HG02642 (cell line): ENCODE data around the gene GNB2.

Source experiments
- ATAC-seq: cut with Tn5 transposase; IDR thresholded peaks from one replicate; pipeline ENCODE4 v1.9.1; 2021; ENCODE audit warnings: mild to moderate bottlenecking; ENCODE audit not compliant: unreplicated experiment, poor library complexity

GNB2 gene

DNA sequence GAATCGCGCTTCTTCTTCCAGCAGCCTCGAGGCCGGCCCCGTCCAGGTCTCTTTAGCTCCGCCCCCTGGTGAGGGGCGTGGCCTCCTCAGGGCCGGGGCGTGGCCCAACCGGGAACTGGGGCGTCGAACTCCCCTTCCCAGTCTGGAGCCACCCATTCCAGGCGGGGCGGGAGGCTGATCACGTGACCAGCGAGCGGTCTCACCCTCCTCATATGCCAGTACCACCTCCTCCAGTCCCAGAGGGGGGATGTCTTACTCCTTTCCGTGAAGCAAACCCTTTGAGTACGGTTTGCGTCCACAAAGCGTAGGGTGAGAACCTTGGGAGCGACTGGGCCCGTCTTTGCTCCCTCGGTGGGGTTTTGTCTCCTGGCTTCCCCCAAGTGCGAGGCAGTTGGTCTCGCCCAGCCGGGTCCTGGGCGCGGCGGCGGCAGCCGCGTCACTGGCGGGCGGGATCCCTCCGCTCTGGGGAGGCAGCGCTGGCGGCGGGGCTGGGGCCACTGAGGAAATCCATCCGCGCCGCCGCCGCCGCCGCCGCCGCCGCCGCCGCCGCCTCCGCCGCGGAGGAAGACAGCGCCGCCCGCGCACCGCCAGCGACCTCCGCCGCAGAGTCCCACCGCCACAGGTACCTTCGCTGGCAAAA is at the start of gene GNB2:
Gene GNB2, plus strand, starts transcription at position 439 of the 640 bp plus-strand sequence. CDS start 2,526 bp downstream, outside the sequence.
- ATAC-seq, result peak; percentile 68

DNA sequence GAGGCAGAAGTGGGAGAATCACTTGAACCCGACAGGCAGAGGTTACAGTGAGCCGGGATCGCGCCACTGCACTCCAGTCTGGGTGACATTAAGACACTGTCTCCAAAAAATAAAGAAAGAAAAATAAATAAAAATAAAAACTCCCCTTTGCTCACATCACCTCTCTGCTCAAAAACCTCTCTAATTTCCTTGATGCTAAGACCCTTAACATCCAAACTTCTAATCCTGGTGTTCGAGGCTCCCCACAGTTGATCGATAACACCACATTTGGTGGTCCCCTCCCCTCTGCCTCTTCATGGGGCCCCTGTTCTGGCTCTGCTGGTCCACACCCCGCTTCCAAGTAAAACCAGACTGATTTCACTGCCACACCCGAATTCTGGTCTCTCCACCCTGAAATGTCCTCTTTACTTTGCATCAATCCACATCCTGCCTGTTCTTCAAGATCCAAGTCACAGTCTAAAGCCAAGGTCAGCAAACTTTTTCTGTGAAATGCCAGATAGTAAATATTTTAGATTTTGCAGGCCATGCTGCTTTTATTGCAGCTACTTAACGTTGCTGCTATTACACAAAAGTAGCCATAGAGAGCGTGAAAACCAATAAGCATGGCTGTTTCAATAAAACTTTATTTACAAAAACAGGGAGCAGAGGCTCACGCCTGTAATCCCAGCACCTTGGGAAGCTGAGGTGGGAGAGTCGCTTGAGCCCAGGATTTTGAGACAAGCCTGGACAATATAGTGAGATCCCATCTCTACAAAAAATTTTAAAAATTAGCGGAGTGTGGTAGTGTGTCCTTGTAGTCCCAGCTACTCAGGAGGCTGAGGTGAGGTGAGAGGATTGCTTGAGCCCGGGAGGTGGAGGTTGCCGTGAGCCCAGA is 49.4 kb upstream of the GNB2 start:
- ATAC-seq, result no peak

DNA sequence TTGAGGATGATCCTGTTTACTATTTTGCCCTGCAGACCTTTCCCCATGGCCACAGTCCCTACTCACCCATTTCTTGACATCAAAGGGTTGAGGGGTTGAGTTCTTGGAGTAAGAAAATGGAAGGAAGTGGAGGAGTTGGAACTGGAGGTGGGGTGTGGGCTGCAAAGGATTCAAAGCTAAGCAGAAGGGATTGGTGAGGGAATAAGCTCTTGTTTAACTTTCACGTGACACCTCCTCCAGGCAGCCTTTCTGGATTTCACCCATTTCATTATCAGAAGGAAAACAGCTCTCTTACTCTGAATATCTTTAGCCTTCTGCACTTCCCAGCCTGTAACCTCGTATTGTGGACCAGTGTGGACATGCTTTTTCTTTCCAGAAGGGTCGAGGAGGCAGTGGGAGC is 47.5 kb upstream of the GNB2 start:
- no peak for ATAC-seq

DNA sequence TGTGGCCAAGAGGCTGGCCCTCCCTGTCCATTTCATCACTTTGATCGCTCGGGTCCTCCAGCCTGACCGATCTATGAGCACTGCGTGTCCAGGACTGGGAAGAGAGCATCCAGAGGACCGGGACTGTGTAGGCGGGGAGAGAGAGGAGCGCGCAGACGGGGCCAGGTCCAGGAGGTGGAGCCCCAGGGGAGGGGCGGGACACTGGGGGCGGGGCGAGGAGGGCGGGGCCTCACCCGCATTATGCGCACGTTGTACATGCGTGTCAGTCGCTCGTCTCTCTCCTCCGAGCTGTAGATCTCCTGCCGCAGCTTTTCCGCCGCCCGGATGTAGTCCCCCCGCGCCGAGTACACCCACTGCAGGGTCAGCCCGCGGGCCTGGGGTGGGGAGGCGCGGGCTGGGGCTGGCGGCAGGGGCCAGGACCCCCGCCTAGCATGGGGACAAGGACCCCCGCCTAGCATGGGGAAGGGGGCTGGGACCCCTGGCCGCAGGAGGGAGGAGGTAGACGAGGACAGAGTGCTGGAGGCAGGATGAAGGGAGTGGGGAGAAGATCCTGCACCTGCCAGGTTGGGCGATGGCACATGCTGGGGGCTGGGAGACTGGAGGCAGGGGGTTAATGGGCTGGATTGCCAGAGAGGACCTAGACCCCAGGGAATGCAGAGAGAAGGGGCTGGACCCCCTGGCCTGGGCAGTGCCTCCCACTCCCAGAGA is 46.9 kb upstream of the GNB2 start:
- peak; percentile 81 for ATAC-seq

DNA sequence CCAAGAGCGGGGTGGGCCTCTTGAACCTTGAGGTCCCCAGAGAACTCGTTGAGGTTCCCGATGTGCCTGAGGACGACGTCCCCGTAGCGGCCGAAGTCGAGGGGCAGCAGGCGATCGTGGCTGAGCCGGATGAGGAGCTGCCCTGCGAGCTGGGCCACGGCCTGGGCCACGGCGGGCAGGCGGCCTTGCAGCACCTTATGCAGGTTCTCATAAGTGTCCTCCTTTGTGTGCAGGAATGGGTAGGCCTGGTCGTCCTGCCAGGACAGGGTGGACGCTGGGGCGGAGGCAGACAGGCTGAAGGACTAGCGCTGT is 46.3 kb upstream of the GNB2 start:
- ATAC-seq, result no peak

DNA sequence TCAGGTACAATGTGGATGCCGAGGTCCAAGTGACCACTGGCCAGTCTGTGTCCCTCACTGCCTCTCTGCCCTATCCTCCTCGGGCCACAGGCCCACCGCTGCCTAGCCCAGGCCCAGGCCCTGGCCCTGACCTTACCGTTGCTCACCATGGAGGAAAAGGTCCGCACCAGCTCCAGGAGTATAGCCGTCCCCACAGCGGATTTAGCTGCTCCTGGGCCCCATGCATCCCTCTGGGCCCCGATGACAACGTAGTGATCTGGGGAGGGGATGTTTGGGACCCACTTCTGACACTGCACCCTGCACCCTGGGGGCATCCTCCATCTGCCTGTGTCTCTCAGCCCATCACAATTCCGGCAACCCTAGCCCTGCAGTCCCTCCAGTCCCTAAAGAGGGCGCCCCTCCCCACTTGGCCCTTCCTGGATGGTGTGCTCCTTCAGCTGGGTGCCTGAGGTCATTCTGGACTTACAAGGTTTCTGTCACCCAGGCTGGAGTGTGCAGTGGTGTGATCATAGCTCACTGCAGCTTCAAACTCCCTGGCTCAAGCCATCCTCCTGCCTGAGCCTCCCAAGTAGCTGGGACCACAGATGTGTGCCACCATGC is 44.3 kb upstream of the GNB2 start:
- no peak for ATAC-seq

DNA sequence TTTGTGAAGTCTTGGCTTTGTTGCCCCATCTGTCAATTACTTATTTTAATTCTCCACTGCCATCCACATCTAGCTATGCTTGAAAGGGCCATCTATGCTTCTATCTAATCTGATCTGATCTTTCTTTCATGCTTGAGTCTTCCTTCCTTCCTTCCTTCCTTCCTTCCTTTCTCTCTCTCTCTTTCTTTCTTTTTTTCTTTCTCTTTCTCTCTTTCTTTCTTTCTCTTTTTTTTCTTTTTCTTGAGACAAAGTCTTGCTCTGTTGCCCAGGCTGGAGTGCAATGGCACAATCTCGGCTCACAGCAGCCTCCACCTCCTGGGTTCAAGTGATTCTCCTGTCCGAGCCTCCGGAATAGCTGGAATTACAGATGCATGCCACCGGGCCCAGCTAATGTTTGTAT is 43.5 kb upstream of the GNB2 start:
- ATAC-seq, result no peak

DNA sequence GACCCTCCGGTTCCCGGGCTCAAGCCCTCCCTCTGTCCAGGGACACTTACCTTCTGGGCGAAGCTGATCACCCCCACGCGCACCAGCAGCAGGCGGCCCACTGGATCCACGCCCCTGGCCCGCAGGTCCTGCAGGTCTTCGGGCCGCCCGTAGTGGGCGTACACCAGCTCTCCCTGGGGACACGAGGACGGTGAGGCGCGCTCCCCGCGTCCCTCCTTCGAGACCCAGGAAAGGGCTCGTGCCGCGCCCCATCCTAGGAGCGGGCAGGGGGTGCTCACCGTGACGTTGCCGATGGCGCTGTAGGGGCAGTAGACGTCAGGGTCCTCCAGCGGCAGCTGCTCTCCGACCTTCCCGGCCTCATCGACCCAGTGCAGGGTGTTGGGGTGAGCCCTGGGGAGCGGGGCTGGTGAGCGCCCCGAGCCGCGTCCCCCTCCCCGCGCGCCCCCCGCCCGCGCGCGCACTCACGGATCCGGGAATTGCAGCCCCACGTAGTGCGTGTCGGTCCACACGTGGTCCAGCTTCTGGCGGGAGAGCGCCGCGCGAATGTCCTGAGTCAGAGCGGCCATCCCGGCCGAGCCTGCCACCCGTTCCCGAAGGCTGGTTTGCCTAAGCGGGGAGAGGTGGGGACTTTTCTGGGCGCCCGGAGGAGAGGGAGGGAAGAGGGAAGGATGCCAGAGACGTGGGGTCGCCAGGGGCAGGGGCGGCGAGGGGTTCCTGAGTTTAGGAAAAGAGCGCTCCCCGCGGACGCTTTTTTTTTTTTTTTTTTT is 40.4 kb upstream of the GNB2 start:
- peak; percentile 55 for ATAC-seq

DNA sequence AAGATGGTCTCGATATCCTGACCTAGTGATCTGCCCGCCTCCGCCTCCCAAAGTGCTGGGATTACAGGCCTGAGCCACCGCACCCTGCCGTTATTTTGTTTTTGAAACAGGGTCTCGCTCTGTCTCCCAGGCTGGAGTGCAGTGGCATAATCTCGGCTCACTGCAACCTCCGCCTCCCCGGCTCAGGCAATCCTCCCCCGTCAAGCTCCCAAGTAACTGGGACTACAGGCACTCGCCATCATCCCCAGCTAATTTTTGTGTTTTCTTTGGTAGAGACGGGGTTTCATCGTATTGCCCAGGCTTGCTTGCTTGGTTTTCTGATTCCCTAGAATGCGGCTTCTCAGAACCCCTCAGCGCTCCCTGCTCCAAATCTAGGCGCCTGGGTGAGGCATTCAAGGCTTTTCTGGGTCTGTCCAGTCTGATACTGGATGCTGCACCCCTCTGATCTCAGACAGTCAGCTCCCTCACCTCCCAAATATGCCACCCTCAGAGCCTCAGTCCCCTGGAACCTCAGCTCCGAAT is 33.5 kb upstream of the GNB2 start:
- ATAC-seq, result no peak

DNA sequence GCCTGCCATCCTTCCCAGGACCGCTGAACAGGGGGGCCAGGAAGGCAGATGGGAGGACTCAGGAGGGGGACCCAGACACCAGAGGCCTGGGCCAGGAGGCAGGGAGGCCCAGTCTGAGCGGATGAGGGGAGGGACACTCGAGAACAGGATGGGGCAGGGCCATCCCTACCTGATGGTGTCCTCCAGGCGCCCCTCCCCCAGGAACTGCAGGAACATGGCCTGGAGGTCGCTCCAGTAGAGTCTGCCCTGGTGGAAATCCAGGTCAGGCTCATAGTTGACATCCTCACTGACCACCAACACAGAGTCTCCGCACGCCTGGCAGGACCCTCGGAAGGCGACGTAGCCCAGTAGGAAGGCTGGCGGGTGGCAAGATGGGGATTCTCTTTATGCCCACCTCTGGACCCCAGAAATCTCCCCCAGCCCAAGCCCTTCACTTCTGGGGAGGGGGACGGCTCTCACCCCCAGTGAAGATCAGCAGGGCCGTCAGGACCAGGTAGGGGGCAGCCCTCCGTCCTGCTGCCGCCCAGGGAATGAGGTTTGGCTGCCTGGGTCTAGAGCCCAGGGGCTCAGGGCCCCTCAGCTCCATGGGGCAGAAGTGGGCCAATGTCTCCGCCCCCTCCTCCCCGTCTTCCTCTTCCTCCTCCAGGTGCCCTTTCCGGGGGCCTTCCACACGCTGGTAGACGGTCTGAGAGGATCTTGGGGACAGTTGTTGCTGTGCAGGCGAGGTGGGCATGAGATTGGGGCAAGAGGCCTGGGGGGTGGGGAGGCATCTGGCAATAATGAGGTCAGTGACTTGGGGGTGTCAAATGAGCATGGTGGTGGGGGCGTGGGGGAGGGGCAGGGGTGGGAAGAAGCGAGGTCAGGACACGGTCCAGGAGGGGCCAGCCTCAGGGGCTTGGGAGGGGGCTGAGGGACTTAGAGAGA is 32.8 kb upstream of the GNB2 start:
- ATAC-seq, result no peak

DNA sequence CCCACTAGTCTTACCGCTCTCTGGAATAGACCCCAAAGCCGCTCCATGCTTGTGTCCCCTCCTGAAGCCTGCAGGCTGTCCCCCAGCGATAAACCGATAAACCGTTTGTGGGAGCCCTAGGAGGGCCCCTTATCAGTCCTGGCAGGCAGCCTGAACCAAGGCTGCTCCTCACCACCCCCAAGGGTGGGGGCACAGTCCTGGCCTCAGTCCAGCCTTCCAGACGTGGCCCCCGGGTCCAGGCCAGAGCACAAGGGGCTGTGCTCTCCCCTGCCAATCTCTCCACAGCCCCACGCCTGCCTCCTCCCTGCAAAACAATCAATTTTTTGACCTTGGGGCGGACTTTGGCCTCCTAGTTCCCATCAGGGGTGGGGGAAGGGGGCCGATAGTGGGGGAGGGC is 32.1 kb upstream of the GNB2 start, which contains the start of gene TFR2:
Gene TFR2, minus strand, starts transcription at position 90 of the 397 bp plus-strand sequence. Its CDS starts 43 bp downstream, at position 47.
- no peak for ATAC-seq

DNA sequence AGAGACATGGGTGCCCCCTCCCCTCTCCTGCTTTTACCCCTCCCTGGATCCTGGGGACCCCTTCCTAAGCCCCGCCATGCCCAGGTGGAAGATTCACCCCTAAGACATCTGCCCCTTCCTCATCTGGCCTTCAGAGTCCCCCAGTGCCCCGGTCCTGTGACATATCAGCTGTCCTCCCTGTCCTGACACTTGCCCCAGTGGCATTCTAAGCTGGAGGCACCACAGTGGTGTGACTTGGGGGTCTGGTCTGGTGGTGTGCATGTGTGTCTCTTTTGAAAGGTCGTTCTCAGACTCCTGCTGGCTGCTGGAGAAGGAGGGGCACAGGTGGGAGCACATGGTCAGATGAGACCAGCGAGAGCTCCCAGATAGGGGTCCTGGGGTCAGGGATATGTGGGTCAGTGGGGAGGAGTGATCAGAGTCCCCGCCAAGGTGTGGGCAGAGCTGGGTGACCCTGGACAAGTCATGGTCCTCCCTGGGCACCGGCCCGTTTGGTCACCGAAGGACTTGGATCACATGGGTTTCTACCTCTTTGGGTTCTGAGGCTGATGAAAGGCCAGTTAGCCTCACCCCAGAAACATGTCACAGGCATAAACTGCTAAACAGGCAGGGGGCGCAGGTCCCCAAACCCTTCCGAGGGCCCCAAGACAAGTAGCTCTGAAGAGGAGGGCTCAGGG is 31.5 kb upstream of the GNB2 start:
- no peak for ATAC-seq

DNA sequence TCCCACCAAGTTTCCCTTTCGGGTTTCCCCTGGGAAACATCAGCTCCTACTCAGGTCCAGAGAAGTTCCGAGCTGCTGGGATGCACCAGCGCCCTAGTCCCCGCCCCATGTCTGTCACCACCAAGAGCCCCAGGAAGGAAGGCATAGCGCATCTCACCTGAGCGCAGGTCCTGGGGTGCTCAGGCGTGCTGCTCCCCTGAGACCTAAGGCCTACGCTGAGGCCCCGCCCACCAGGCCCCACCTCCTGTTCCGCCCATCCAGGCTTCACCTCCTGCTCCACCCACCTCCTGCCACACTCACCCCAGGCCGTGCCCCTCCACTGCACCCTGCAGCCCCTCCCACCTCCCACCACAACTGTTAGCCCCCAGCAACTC is 31.0 kb upstream of the GNB2 start:
- ATAC-seq, result no peak

DNA sequence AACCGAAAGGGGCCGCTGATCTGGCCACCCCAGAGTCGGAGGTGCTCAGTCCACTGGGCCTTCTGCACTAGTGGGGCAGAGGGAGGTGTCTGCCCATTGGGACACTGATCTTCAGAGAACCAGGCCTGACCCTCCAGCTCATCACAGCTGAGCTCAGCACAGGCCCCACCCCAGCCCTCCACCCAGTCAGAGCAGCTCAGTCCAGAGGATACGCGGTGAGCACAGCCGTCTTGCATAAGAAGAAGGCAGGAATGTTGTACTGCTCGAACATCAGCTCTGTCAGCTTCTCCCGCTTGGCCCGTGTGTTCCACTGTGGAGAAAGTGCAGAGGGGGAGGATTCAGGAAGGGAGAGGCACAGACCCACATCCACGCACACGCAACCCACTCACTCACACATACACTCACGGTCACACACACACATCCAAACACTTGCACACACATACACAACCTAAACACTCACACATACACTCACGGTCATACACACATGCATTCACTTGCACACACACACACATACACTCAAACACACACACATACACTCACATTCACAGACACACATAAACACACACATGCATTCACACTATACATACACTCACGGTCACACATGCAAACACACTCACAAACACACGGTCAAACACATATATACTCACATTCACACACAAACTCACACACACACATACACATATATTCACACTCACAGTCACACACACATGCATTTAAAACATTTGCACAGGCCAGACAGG is 23.5 kb upstream of the GNB2 start:
- no peak for ATAC-seq

DNA sequence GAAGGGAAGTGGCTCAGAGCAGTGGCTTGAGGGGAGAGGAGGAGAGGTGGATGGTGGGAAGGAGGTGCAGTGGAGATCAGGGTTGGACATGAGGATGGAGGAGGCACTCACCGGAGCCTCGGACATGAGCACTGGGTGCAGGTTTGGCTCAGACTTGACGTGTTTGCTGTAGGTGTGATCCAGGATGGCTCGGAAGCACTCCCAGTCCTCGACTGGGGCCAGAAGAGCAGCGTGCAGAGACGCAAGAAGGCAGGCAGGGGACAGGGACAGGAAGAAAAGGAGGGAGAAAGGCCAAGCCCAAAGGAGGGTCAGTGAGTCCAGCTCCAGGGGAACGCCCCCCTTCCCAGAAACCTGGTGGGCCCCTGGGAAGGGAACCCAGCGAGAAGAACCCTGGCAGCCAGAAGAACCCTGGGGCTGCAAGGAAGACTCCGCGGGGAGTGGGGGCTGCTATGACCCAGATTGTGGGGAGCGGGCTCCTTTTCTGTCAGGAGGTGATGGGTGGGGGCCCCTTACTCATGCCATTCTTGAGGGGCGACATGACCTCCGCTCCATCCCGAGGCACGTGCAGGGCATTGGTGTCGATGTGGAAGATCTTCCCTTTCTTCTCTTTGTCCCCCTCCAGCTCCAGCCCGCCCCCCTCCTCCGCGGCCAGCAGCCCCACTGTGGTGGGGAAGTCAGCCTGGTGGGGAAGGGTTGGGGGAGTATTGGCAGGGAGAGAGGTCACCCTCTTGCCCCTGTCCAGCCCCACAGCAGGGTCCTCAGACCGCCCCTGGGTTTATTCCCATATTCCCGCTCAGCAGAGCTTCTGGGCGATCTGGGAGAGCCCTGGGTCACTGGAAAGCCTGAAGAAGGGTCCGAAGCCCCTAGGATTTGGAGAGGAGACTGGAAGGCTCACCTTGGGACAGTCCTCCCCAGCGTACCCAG is 18.4 kb upstream of the GNB2 start:
- no peak for ATAC-seq

DNA sequence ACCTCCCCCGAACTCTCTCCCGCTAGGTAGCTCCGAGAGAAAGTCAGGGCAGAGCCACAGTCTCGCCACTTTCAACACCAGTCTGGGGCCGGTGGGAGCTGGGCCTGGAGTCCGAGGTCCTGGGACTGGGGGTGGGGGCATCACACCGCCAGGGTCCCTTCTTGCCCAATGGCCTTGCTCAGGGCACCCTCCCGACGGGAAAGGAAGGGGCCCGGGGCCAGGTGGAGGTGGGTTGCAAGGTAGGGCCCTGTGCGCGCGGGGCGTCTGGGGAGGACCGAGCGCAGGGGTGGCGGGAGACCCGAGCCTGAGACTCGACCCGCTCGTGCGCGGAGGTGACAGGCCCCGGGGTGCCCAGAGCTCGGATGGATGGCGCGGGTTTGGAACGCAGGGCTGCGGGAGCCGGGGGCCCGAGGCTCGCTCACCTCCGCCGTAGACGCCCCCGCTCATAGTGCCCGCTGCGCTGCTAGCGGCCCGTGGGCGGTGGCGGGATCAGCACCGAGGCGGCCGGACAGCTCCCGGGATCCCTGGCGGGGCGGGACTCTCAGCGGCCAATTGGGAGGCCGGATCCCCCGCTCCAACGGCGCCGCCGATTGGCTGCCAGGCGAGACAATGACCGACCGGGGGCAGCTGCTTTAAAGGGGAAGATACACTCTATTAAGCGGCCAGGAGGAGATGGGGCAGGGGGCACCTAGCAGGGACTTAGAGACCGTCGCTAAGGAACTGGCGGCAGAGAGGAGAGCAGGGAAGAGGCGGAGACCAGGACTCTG is 17.4 kb upstream of the GNB2 start, which contains the start of gene ACTL6B:
Gene ACTL6B, minus strand, starts transcription at position 541 of the 767 bp plus-strand sequence. Its CDS starts 94 bp downstream, at position 447.
- no peak for ATAC-seq
